Measurements from ENCODE around the gene PDE2A. TPM values are rescaled to one million over a fixed set of nuclear protein-coding genes. Genes with fewer than 3 reads are reported as not detected.

Gene PDE2A
- total RNA-seq, 2 experiments from 2014 or later, result 0.67 to 0.75 TPM

- Mint-ChIP-seq H3K36me3 (peaks cover 6% of the 10 kb centered on the region), H3K27ac (peak overlapping the region; percentile 11)
Measured at GRCh38 chr11:72712841-72713240, 38.6 kb upstream of the PDE2A start.

GRCh38 chr11:72712168-72712751 is 38.0 kb upstream of the PDE2A start:
- ATAC-seq (no peak), DNase-seq (no peak)
- no peaks in the 10 kb centered on the region for H3K27me3 Mint-ChIP-seq
- CTCF ChIA-PET, result no interaction called here
- H3K36me3 Mint-ChIP-seq, result peaks cover 7% of the 10 kb centered on the region
- H3K4me3 Mint-ChIP-seq, result no peak overlapping the region
- peak overlapping the region; percentile 11 for H3K27ac Mint-ChIP-seq
- H3K4me1 Mint-ChIP-seq, result peaks cover 10% of the 10 kb centered on the region
- no peaks in the 10 kb centered on the region for H3K9me3 Mint-ChIP-seq (ENCODE audit: low read depth)

More at GRCh38 chr11:72712841-72713240, 38.6 kb upstream of the PDE2A start:
- Mint-ChIP-seq H3K4me3 (no peak overlapping the region), H3K9me3 (ENCODE audit: low read depth) (no peaks in the 10 kb centered on the region), H3K27me3 (no peaks in the 10 kb centered on the region), H3K4me1 (peaks cover 12% of the 10 kb centered on the region)
- no peak for DNase-seq
- no peak for ATAC-seq
- CTCF ChIA-PET, result no interaction called here

GRCh38 chr11:72711141-72711540 is 36.9 kb upstream of the PDE2A start:
- CTCF ChIA-PET, result interaction anchor here (0.7 kb wide), 1 partner anchor 240 kb away, joined by 3 read pairs; no protein-coding TSS in a partner anchor
- no peak for DNase-seq
- no peak overlapping the region for H3K4me3 Mint-ChIP-seq
- H3K36me3 Mint-ChIP-seq, result peaks cover 8% of the 10 kb centered on the region
- H3K27ac Mint-ChIP-seq, result no peak overlapping the region
- peaks cover 8% of the 10 kb centered on the region for H3K4me1 Mint-ChIP-seq
- no peak for ATAC-seq
- H3K9me3 Mint-ChIP-seq (ENCODE audit: low read depth), result no peaks in the 10 kb centered on the region
- H3K27me3 Mint-ChIP-seq, result no peaks in the 10 kb centered on the region

- ATAC-seq (no peak), DNase-seq (no peak)
- H3K27ac Mint-ChIP-seq, result no peak overlapping the region
- H3K36me3 Mint-ChIP-seq, result peaks cover 10% of the 10 kb centered on the region
- H3K9me3 Mint-ChIP-seq (ENCODE audit: low read depth), result no peaks in the 10 kb centered on the region
- no peaks in the 10 kb centered on the region for H3K27me3 Mint-ChIP-seq
- H3K4me3 Mint-ChIP-seq, result no peak overlapping the region
- peaks cover 7% of the 10 kb centered on the region for H3K4me1 Mint-ChIP-seq
- CTCF ChIA-PET, result no interaction called here
Measured at GRCh38 chr11:72710278-72710677, 36.1 kb upstream of the PDE2A start.

GRCh38 chr11:72709478-72710238 is 35.4 kb upstream of the PDE2A start:
- ATAC-seq (no peak), DNase-seq (no peak)
- Mint-ChIP-seq H3K4me3 (no peak overlapping the region), H3K27me3 (no peaks in the 10 kb centered on the region), H3K36me3 (peaks cover 10% of the 10 kb centered on the region), H3K4me1 (peaks cover 4% of the 10 kb centered on the region), H3K27ac (no peak overlapping the region), H3K9me3 (ENCODE audit: low read depth) (no peaks in the 10 kb centered on the region)
- CTCF ChIA-PET, result interaction anchor here (0.9 kb wide), 1 partner anchor 16 kb away, joined by 3 read pairs; no protein-coding TSS in a partner anchor

GRCh38 chr11:72707032-72707431 is 32.8 kb upstream of the PDE2A start:
- DNase-seq (no peak), ATAC-seq (no peak)
- no peak overlapping the region for H3K4me3 Mint-ChIP-seq
- no peaks in the 10 kb centered on the region for H3K9me3 Mint-ChIP-seq (ENCODE audit: low read depth)
- no peaks in the 10 kb centered on the region for H3K27me3 Mint-ChIP-seq
- no peak overlapping the region for H3K27ac Mint-ChIP-seq
- CTCF ChIA-PET, result no interaction called here
- H3K4me1 Mint-ChIP-seq, result no peaks in the 10 kb centered on the region
- H3K36me3 Mint-ChIP-seq, result peaks cover 9% of the 10 kb centered on the region

- H3K36me3 Mint-ChIP-seq, result peaks cover 9% of the 10 kb centered on the region
- no peak overlapping the region for H3K4me3 Mint-ChIP-seq
- no peak for ATAC-seq
- CTCF ChIA-PET, result no interaction called here
- H3K27ac Mint-ChIP-seq, result no peak overlapping the region
- no peaks in the 10 kb centered on the region for H3K4me1 Mint-ChIP-seq
- H3K27me3 Mint-ChIP-seq, result no peaks in the 10 kb centered on the region
- no peak for DNase-seq
- no peaks in the 10 kb centered on the region for H3K9me3 Mint-ChIP-seq (ENCODE audit: low read depth)
Measured at GRCh38 chr11:72706579-72706978, 32.4 kb upstream of the PDE2A start.

GRCh38 chr11:72705442-72706365 is 31.5 kb upstream of the PDE2A start:
- ATAC-seq (no peak), DNase-seq (no peak)
- CTCF ChIA-PET, result no interaction called here
- peak overlapping the region; percentile 27 for H3K27ac Mint-ChIP-seq
- no peaks in the 10 kb centered on the region for H3K4me1 Mint-ChIP-seq
- peaks cover 10% of the 10 kb centered on the region for H3K36me3 Mint-ChIP-seq
- H3K4me3 Mint-ChIP-seq, result no peak overlapping the region
- no peaks in the 10 kb centered on the region for H3K27me3 Mint-ChIP-seq
- H3K9me3 Mint-ChIP-seq (ENCODE audit: low read depth), result no peaks in the 10 kb centered on the region

- Mint-ChIP-seq H3K36me3 (peaks cover 13% of the 10 kb centered on the region), H3K9me3 (ENCODE audit: low read depth) (no peaks in the 10 kb centered on the region), H3K27ac (no peak overlapping the region), H3K4me1 (no peaks in the 10 kb centered on the region), H3K4me3 (no peak overlapping the region), H3K27me3 (no peaks in the 10 kb centered on the region)
- ATAC-seq (no peak), DNase-seq (no peak)
- CTCF ChIA-PET, result no interaction called here
Measured at GRCh38 chr11:72704783-72705265, 30.6 kb upstream of the PDE2A start.

- Mint-ChIP-seq H3K4me3 (no peak overlapping the region), H3K4me1 (no peaks in the 10 kb centered on the region), H3K36me3 (peaks cover 13% of the 10 kb centered on the region), H3K27ac (no peak overlapping the region), H3K27me3 (no peaks in the 10 kb centered on the region), H3K9me3 (ENCODE audit: low read depth) (no peaks in the 10 kb centered on the region)
- ATAC-seq (no peak), DNase-seq (no peak)
- CTCF ChIA-PET, result no interaction called here
Measured at GRCh38 chr11:72704028-72704782, 30.0 kb upstream of the PDE2A start.

- H3K27me3 Mint-ChIP-seq, result no peaks in the 10 kb centered on the region
- no peaks in the 10 kb centered on the region for H3K9me3 Mint-ChIP-seq (ENCODE audit: low read depth)
- CTCF ChIA-PET, result interaction anchor here (1.7 kb wide), 1 partner anchor 20 kb away, joined by 3 read pairs; no protein-coding TSS in a partner anchor
- ATAC-seq (peak; percentile 12), DNase-seq (no peak)
- no peaks in the 10 kb centered on the region for H3K4me1 Mint-ChIP-seq
- H3K36me3 Mint-ChIP-seq, result peaks cover 13% of the 10 kb centered on the region
- no peak overlapping the region for H3K4me3 Mint-ChIP-seq
- H3K27ac Mint-ChIP-seq, result no peak overlapping the region
Measured at GRCh38 chr11:72703267-72704008, 29.2 kb upstream of the PDE2A start.

- H3K36me3 Mint-ChIP-seq, result peaks cover 13% of the 10 kb centered on the region
- DNase-seq, result no peak
- CTCF ChIA-PET, result interaction anchor here (1.4 to 1.7 kb wide), 2 partner anchors 19 to 91 kb away, joined by 3 read pairs; partner anchors contain the start of gene STARD10
Measured at GRCh38 chr11:72702577-72703241, 28.5 kb upstream of the PDE2A start.

More at GRCh38 chr11:72702577-72703241, 28.5 kb upstream of the PDE2A start:
- no peaks in the 10 kb centered on the region for H3K4me1 Mint-ChIP-seq
- no peak overlapping the region for H3K27ac Mint-ChIP-seq
- H3K9me3 Mint-ChIP-seq (ENCODE audit: low read depth), result no peaks in the 10 kb centered on the region
- no peak overlapping the region for H3K4me3 Mint-ChIP-seq
- ATAC-seq, result no peak
- H3K27me3 Mint-ChIP-seq, result no peaks in the 10 kb centered on the region

Measured in activated CD8-positive, alpha-beta memory T cell treated with anti-CD3 and anti-CD28 coated beads, Interleukin-2, amount 10 ng/mL, durations not matched to agents 7 days and 5 days (primary cell).